CD4-positive, alpha-beta T cell (primary cell): ENCODE measurements around the gene SMIM12. TPM values are rescaled to one million over a fixed set of nuclear protein-coding genes. Genes with fewer than 3 reads are reported as not detected.

Source experiments
- ATAC-seq: fragments of 200-7000 bp; cut with Tn5 transposase; one replicate; pipeline ENCODE4 v1.10.0; 2022; ENCODE audit warnings: mild to moderate bottlenecking; ENCODE audit not compliant: poor library complexity
- CTCF ChIA-PET: fragments of 350-600 bp; sonication (Branson Sonifier 250); formaldehyde crosslinking; loops from one replicate; lab custom pipeline; 2021; ENCODE audit warnings: antibody characterized with exemption, inconsistent platforms; lab: Charles Lee
- POLR2A ChIA-PET: fragments of 350-600 bp; sonication (Branson Sonifier 250); formaldehyde crosslinking; loops from one replicate; lab custom pipeline; 2021; ENCODE audit warnings: antibody characterized with exemption, inconsistent platforms; lab: Charles Lee
- DNase-seq, 14 experiments: peaks; one replicate each; pipeline ENCODE4 v3.0.0-alpha.2; 2013 to 2020; ENCODE audit warnings: mixed read lengths in 2 of 14
- H3K27ac ChIP-seq, 2 donors: one replicate each; pipeline versions ENCODE4 v1.5.1 to v1.7.0; 2013; ENCODE audit warnings: low read length in 2 of 2, low read depth in 1 of 2, mild to moderate bottlenecking in 1 of 2
- H3K27me3 ChIP-seq, 2 experiments: 1 replicate in 1 of 2; 2 replicates in 1 of 2; pipeline versions ENCODE4 v1.6.1 to v1.7.0; 2013; ENCODE audit warnings: low read length in 2 of 2, control low read depth in 1 of 2, mild to moderate bottlenecking in 1 of 2, moderate library complexity in 1 of 2; ENCODE audit not compliant: insufficient read depth in 2 of 2, control insufficient read depth in 1 of 2
- H3K36me3 ChIP-seq: one replicate; pipeline ENCODE4 v1.6.1; 2013; ENCODE audit warnings: low read length, control low read depth; ENCODE audit not compliant: insufficient read depth
- H3K4me1 ChIP-seq: one replicate; pipeline ENCODE4 v1.6.1; 2013; ENCODE audit warnings: low read length, control low read depth; ENCODE audit not compliant: insufficient read depth
- H3K4me3 ChIP-seq: one replicate; pipeline ENCODE4 v1.5.1; 2013; ENCODE audit warnings: mild to moderate bottlenecking, low read length, moderate library complexity
- H3K9me3 ChIP-seq, 2 experiments: 1 replicate in 1 of 2; 2 replicates in 1 of 2; pipeline versions ENCODE4 v1.6.1 to v1.7.0; 2013; ENCODE audit warnings: low read length in 2 of 2, mild to moderate bottlenecking in 2 of 2, control low read depth in 1 of 2, moderate library complexity in 1 of 2; ENCODE audit not compliant: control insufficient read depth in 1 of 2, insufficient read depth in 1 of 2
- H3K27ac Mint-ChIP-seq: one replicate; pipeline ENCODE4 v1.8.0; 2020; ENCODE audit warnings: mixed read lengths
- H3K27me3 Mint-ChIP-seq: one replicate; pipeline ENCODE4 v1.8.0; 2021; ENCODE audit warnings: mixed read lengths
- H3K36me3 Mint-ChIP-seq: one replicate; pipeline ENCODE4 v1.8.0; 2021; ENCODE audit warnings: low read depth, mixed read lengths
- H3K4me1 Mint-ChIP-seq: one replicate; pipeline ENCODE4 v1.8.0; 2021; ENCODE audit warnings: low read depth, mixed read lengths
- H3K4me3 Mint-ChIP-seq: one replicate; pipeline ENCODE4 v1.8.0; 2020; ENCODE audit warnings: mild to moderate bottlenecking, mixed read lengths
- H3K9me3 Mint-ChIP-seq: one replicate; pipeline ENCODE4 v1.8.0; 2020; ENCODE audit warnings: mixed read lengths
- intact Hi-C, 2 experiments: fragments of 100-400 bp; cut with DNase I in 1 of 2; cut with micrococcal nuclease in 1 of 2; formaldehyde crosslinking; loops; one replicate each; pipeline versions ENCODE4 v1.15.1 to v1.9.0; 2023 to 2025; cut with DNase I, micrococcal nuclease
- polyA plus RNA-seq, 2 donors: library from polyadenylated mRNA; unstranded; fragments of 120-200 nt; gene quantifications; one replicate each; pipeline ENCODE4 v1.2.1, GENCODE V29; 2013
- total RNA-seq, 174 experiments: library from RNA in 2 of 174; stranded (reverse) in 2 of 174; gene quantifications; one replicate each; pipeline ENCODE4 v1.2.3 and lab custom pipeline; 2021 to 2026
- TF ChIP-seq, protein P1 (sequence below): fragments of 200-600 bp; IDR thresholded peaks from one replicate; pipeline ENCODE4 v1.8.0; 2022; ENCODE audit warnings: antibody characterized with exemption, mild to moderate bottlenecking

SMIM12 gene, protein sequence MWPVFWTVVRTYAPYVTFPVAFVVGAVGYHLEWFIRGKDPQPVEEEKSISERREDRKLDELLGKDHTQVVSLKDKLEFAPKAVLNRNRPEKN
- total RNA-seq (10 to 100 TPM; 43.0 to 44.6 TPM), total RNA-seq (lab: John Stamatoyannopoulos, UW) (40.6 to 104 (median 64.4) reads per million in 172 experiments)
- polyA plus RNA-seq (2013, experiment 1 of 2) = 29.5 TPM
- 37.3 TPM for polyA plus RNA-seq (2013, experiment 2 of 2)

DNA sequence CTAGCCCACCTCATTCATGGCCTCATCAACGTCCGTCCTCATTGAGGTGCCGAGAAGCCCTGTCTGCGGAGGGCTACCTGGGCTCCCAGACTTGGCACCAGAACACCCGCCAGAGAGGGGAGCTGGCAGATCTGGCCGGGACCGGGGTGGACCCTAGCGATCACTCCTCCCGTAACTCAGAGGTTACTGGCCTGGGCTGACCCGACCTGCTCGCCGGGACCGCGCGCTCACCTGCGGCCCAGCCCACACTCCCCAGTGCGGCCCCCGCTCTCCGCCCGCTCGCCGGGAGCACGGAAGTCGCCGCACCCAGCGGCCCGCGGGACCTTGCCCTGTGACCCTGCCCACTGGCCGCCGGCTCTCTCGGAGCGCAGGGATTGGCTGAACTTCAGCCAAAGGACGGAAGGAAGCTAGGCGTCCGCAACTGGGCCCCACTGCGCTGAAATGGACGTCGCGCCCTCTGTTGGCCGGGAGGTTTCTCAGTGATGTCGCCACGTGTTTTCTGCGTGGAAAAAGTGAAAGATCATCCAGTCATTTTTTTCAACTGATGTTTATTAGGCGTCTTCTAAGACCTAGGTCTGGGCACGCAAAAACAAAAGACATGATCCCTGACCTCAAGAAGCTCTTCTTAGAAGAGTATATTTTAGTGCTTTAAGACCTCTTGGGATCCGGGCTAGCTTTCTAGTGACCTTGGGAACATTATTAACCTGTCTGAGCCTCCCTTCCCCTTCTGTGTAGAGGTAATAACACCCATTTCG lies at the start of gene SMIM12:
Gene SMIM12 (minus strand): TSS at position 304 of the 755 bp plus-strand sequence. CDS start 3,772 bp downstream, outside the sequence.
- Histone ChIP-seq H3K27ac (peak within 1 kb of the TSS; percentile 80 to 91), H3K4me1 (peaks cover 48% of the 10 kb centered on the region), H3K36me3 (peaks cover 14% of the 10 kb centered on the region), H3K27me3 (no peaks in the 10 kb centered on the region), H3K4me3 (peak within 1 kb of the TSS; percentile 98), H3K9me3 (no peaks in the 10 kb centered on the region)
- DNase-seq (peak; percentile 75 to 94 (median 88)), ATAC-seq (peak; percentile 83)
- CTCF ChIA-PET = interaction anchor here (0.7 to 1.2 kb wide), 7 partner anchors 8 to 330 kb away, joined by 3 to 4 read pairs (median 3); partner anchors contain the start of gene TMEM35B
- H3K36me3 Mint-ChIP-seq = peaks cover 23% of the 10 kb centered on the region
- TF ChIP-seq, protein P1, sequence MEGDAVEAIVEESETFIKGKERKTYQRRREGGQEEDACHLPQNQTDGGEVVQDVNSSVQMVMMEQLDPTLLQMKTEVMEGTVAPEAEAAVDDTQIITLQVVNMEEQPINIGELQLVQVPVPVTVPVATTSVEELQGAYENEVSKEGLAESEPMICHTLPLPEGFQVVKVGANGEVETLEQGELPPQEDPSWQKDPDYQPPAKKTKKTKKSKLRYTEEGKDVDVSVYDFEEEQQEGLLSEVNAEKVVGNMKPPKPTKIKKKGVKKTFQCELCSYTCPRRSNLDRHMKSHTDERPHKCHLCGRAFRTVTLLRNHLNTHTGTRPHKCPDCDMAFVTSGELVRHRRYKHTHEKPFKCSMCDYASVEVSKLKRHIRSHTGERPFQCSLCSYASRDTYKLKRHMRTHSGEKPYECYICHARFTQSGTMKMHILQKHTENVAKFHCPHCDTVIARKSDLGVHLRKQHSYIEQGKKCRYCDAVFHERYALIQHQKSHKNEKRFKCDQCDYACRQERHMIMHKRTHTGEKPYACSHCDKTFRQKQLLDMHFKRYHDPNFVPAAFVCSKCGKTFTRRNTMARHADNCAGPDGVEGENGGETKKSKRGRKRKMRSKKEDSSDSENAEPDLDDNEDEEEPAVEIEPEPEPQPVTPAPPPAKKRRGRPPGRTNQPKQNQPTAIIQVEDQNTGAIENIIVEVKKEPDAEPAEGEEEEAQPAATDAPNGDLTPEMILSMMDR = peak; percentile 83
- peaks cover 68% of the 10 kb centered on the region for H3K4me1 Mint-ChIP-seq
- H3K4me3 Mint-ChIP-seq = peak within 1 kb of the TSS; percentile 93
- intact Hi-C loops = loop anchor here (10.0 kb wide), 5 partner anchors 335 to 1605 kb away; partner anchors contain the start of genes SFPQ (in 2 of the 2), ADPRS (in 1 of the 2), KIAA0319L (in 1 of the 2) and MRPS15 (in 1 of the 2)
- no peaks in the 10 kb centered on the region for H3K27me3 Mint-ChIP-seq
- POLR2A ChIA-PET = interaction anchor here (0.6 to 1.6 kb wide), 8 partner anchors 22 to 333 kb away, joined by 3 to 5 read pairs (median 3); partner anchors contain the start of genes DLGAP3, SFPQ, TMEM35B and ZMYM1
- no peaks in the 10 kb centered on the region for H3K9me3 Mint-ChIP-seq
- peak within 1 kb of the TSS; percentile 88 for H3K27ac Mint-ChIP-seq

DNA sequence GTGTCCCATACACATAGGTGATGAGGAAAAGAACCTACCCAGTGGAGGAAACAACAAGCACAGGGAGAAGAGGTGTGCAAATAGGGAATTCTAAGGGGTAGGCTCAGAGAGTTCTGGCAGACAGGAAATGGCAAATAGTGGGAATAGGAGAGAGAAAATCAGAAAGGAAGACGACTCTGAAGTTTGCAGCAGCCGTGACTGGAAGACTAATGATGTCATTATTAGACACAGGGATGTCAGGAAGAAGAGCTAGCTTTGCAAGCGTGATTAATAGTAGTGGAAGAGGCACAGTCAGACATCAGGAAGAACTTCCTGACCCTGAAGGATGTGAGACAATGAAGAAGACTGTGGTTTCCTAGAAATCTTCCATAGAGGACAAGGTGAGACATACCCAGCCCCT lies 48.8 kb upstream of the SMIM12 start:
- no peak for ATAC-seq
- DNase-seq = no peak
- intact Hi-C loops = no loop called here
- Histone ChIP-seq H3K9me3 (peaks cover 0 to 12% of the 10 kb centered on the region in 2 experiments), H3K27ac (no peak overlapping the region), H3K27me3 (peaks cover 0 to 3% of the 10 kb centered on the region in 2 experiments), H3K36me3 (no peaks in the 10 kb centered on the region), H3K4me1 (no peaks in the 10 kb centered on the region), H3K4me3 (no peak overlapping the region)
- ChIA-PET CTCF (no interaction called here), POLR2A (no interaction called here)
- no peaks in the 10 kb centered on the region for H3K9me3 Mint-ChIP-seq
- H3K4me1 Mint-ChIP-seq = no peaks in the 10 kb centered on the region
- no peak overlapping the region for H3K4me3 Mint-ChIP-seq
- H3K36me3 Mint-ChIP-seq = no peaks in the 10 kb centered on the region
- H3K27ac Mint-ChIP-seq = no peak overlapping the region
- TF ChIP-seq, protein P1 = no peak
- peaks cover 23% of the 10 kb centered on the region for H3K27me3 Mint-ChIP-seq

DNA sequence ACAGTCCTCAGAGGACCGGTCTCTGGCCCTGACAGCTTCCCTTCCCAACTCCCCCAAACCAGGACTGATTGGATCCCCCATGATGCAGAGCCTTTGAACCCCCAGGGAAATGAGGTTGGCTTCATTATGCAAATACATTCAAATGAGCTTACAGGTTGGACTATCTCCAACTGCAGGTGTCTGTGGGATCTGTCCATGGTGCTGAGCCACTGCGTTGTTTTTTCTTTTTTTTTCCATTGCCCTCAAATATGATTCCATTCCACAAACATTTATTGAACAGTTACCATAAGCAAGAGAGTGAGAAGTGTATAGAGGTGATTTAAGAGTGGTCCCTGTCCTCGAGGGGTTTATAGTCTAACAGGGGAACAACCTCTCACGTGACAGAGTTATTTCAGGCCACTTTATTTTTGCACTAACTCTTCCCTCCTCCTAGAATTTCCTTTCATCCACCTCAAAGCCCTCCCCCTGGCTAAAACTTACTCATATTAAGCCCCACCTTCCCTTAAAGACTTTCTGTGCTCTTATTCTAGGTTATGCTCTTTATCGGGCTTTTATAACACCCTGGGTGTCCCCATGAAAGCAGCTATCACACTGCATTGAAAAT lies 48.0 kb upstream of the SMIM12 start:
- TF ChIP-seq, protein P1 = no peak
- H3K4me1 Mint-ChIP-seq = no peaks in the 10 kb centered on the region
- POLR2A ChIA-PET = no interaction called here
- no peak for ATAC-seq
- no peak overlapping the region for H3K4me3 Mint-ChIP-seq
- intact Hi-C loops = no loop called here
- H3K27me3 Mint-ChIP-seq = peaks cover 24% of the 10 kb centered on the region
- Histone ChIP-seq H3K27me3 (peaks cover 0 to 3% of the 10 kb centered on the region in 2 experiments), H3K9me3 (peaks cover 0 to 12% of the 10 kb centered on the region in 2 experiments), H3K27ac (no peak overlapping the region), H3K36me3 (no peaks in the 10 kb centered on the region), H3K4me1 (no peaks in the 10 kb centered on the region), H3K4me3 (no peak overlapping the region)
- DNase-seq = no peak
- CTCF ChIA-PET = no interaction called here
- H3K27ac Mint-ChIP-seq = no peak overlapping the region
- H3K9me3 Mint-ChIP-seq = no peaks in the 10 kb centered on the region
- no peaks in the 10 kb centered on the region for H3K36me3 Mint-ChIP-seq
